SK-N-MC (cell line): ENCODE data around the gene FLNB.

Source experiments
- EZH2 ChIP-seq: fragments of 200-600 bp; sonication (generic); IDR thresholded peaks from one replicate; pipeline ENCODE4 v1.6.1; 2017; ENCODE audit warnings: antibody characterized with exemption
- POLR2AphosphoS5 ChIP-seq: IDR thresholded peaks from 2 replicates; pipeline ENCODE4 v1.6.1; 2012; ENCODE audit warnings: mild to moderate bottlenecking, low read depth, low read length, borderline replicate concordance

DNA sequence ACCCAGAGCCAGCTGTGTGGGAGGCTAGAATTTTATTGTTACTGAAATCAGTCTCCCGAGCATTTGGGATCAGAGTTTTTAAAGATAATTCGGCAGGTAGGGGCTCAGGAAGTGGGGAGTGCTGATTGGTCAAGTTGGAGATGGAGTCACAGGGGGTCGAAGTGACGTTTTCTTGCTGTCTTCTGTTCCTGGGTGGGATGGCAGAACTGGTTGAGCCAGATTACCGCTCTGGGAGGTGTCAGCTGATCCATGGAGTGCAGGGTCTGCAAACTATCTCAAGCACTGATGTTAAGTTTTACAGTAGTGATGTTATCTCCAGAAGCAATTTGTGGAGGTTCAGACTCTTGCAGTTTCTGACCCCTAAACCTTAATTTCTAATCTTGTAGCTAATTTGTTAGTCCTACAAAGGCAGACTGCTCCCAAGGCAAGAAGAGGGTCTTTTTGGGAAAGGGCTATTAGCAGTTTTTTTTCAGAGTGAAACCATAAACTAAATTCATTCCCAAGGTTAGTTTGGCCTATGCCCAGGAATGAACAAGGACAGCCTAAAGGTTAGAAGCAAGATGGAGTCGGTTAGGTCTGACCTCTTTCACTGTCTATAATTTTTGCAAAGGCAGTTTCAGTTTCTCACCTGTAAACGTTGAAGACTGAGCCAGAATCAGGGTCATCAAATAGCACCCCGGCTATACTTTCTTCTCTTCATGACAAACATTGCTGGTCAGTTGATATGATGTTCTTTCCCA is 28.2 kb downstream of the FLNB start:
- TF ChIP-seq POLR2AphosphoS5 (no peak), EZH2 (no peak)
